Activated CD4-positive, alpha-beta T cell treated with anti-CD3 and anti-CD28 coated beads for 36 hours (primary cell): ENCODE data around the gene CDK5R2. TPM values are rescaled to one million over a fixed set of nuclear protein-coding genes. Genes with fewer than 3 reads are reported as not detected.

ENCODE experiments used
- ATAC-seq: fragments of 200-7000 bp; cut with Tn5 transposase; one replicate; pipeline ENCODE4 v1.10.0; 2021; ENCODE audit warnings: mild to moderate bottlenecking, moderate library complexity
- CTCF ChIA-PET: fragments of 350-600 bp; sonication (Branson Sonifier 250); formaldehyde crosslinking; loops from one replicate; lab custom pipeline; 2021; ENCODE audit warnings: antibody characterized with exemption; lab: Charles Lee
- POLR2A ChIA-PET: fragments of 350-600 bp; sonication (Branson Sonifier 250); formaldehyde crosslinking; loops from one replicate; lab custom pipeline; 2021; ENCODE audit warnings: antibody characterized with exemption, inconsistent platforms; lab: Charles Lee
- DNase-seq: peaks from one replicate; pipeline ENCODE4 v3.0.0-alpha.2; 2020
- H3K27ac Mint-ChIP-seq: one replicate; pipeline ENCODE4 v1.8.0; 2021; ENCODE audit warnings: mixed read lengths
- H3K27me3 Mint-ChIP-seq: one replicate; pipeline ENCODE4 v1.8.0; 2021; ENCODE audit warnings: mixed read lengths
- H3K36me3 Mint-ChIP-seq: one replicate; pipeline ENCODE4 v1.8.0; 2021; ENCODE audit warnings: low read depth, mixed read lengths
- H3K4me1 Mint-ChIP-seq: one replicate; pipeline ENCODE4 v1.8.0; 2021; ENCODE audit warnings: mixed read lengths
- H3K4me3 Mint-ChIP-seq: one replicate; pipeline ENCODE4 v1.8.0; 2021; ENCODE audit warnings: mild to moderate bottlenecking, moderate library complexity, mixed read lengths
- H3K9me3 Mint-ChIP-seq: one replicate; pipeline ENCODE4 v1.8.0; 2021; ENCODE audit warnings: low read depth, mixed read lengths
- intact Hi-C, 2 experiments: fragments of 100-400 bp; cut with DNase I in 1 of 2; cut with micrococcal nuclease in 1 of 2; formaldehyde crosslinking; loops; one replicate each; pipeline versions ENCODE4 v1.14.2 to v1.15.1; 2022 to 2024; cut with DNase I, micrococcal nuclease
- total RNA-seq, 2 experiments: library from RNA; stranded (reverse); gene quantifications; one replicate each; pipeline ENCODE4 v1.2.3, GENCODE V29; 2021

Gene CDK5R2
- total RNA-seq, 2 experiments from 2014 or later: not detected

- Mint-ChIP-seq H3K9me3 (no peaks in the 10 kb centered on the region), H3K27me3 (peaks cover 44% of the 10 kb centered on the region), H3K27ac (no peak overlapping the region), H3K4me1 (no peaks in the 10 kb centered on the region), H3K36me3 (no peaks in the 10 kb centered on the region), H3K4me3 (no peak overlapping the region)
- intact Hi-C loops: no loop called here
- DNase-seq (no peak), ATAC-seq (no peak)
- CTCF ChIA-PET: interaction anchor here (0.7 to 1.3 kb wide), 5 partner anchors 9 to 76 kb away, joined by 3 to 4 read pairs (median 3); no protein-coding TSS in a partner anchor
- POLR2A ChIA-PET: no interaction called here
These were observed 6.0 kb upstream of the CDK5R2 start for GRCh38 chr2:218953366-218953954.

- no peak overlapping the region for H3K4me3 Mint-ChIP-seq
- intact Hi-C loops: loop anchor here in 1 of 2 experiments (5.0 kb wide), 2 partner anchors 52 to 82 kb away; no protein-coding TSS in a partner anchor
- no peak overlapping the region for H3K27ac Mint-ChIP-seq
- CTCF ChIA-PET: no interaction called here
- no peaks in the 10 kb centered on the region for H3K9me3 Mint-ChIP-seq
- peaks cover 52% of the 10 kb centered on the region for H3K27me3 Mint-ChIP-seq
- H3K36me3 Mint-ChIP-seq: no peaks in the 10 kb centered on the region
- H3K4me1 Mint-ChIP-seq: peaks cover 2% of the 10 kb centered on the region
- DNase-seq (no peak), ATAC-seq (no peak)
- POLR2A ChIA-PET: no interaction called here
These were observed 4.7 kb upstream of the CDK5R2 start for GRCh38 chr2:218954541-218955300.

DNA sequence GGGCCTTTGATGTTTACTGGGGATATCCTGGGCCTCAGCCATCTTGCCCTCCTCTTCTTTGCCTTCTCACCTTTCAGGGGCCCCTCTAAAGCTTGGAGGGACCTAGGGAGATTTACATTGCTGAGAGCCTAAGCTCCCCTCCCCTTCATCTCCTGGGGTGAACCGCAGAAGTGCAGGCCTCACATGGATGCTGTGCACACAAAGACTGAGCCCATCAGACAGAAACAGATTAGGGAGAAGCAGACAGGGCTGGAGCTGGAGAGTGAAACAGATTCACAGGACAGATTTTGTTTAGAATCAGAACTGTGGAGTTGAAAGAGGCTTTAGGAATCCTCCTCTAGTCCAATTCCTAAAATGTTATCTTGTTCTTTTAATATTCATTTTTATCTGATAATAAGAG, 3.4 kb upstream of the CDK5R2 start:
- ATAC-seq: no peak
- peaks cover 7% of the 10 kb centered on the region for H3K4me1 Mint-ChIP-seq
- H3K4me3 Mint-ChIP-seq: no peak overlapping the region
- H3K9me3 Mint-ChIP-seq: no peaks in the 10 kb centered on the region
- H3K27me3 Mint-ChIP-seq: peaks cover 51% of the 10 kb centered on the region
- intact Hi-C loops: loop anchor here in 1 of 2 experiments (5.0 kb wide), 2 partner anchors 54 to 84 kb away; no protein-coding TSS in a partner anchor
- H3K36me3 Mint-ChIP-seq: no peaks in the 10 kb centered on the region
- ChIA-PET POLR2A (no interaction called here), CTCF (no interaction called here)
- H3K27ac Mint-ChIP-seq: no peak overlapping the region
- DNase-seq: no peak

DNA sequence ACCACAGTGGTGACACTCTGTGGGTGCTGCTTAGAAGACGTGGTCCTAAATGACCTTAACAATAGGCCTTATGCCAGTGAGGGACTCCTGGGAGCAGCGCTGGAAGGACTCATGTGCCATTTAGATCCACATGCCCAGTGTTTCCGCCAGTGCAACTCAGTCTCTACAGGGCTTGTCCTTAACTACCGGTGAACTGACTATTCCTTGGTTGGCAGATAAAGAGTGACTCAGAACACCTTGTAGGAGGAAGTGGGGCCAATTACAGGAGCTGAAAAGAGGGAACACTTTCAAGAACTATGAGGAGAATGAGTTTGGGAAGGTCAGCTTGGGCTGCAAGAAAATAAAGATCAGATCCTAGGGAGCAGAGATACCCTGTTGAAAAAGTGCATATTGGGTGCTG, 1.8 kb upstream of the CDK5R2 start:
- Mint-ChIP-seq H3K36me3 (no peaks in the 10 kb centered on the region), H3K27me3 (peaks cover 57% of the 10 kb centered on the region), H3K4me3 (no peak overlapping the region), H3K9me3 (no peaks in the 10 kb centered on the region), H3K4me1 (peaks cover 11% of the 10 kb centered on the region), H3K27ac (no peak overlapping the region)
- CTCF ChIA-PET: interaction anchor here (0.6 to 3.3 kb wide), 6 partner anchors 22 to 82 kb away, joined by 3 to 17 read pairs (median 4); no protein-coding TSS in a partner anchor
- ATAC-seq: no peak
- POLR2A ChIA-PET: no interaction called here
- intact Hi-C loops: loop anchor here in 1 of 2 experiments (5.0 kb wide), 2 partner anchors 55 to 85 kb away; no protein-coding TSS in a partner anchor
- no peak for DNase-seq

DNA sequence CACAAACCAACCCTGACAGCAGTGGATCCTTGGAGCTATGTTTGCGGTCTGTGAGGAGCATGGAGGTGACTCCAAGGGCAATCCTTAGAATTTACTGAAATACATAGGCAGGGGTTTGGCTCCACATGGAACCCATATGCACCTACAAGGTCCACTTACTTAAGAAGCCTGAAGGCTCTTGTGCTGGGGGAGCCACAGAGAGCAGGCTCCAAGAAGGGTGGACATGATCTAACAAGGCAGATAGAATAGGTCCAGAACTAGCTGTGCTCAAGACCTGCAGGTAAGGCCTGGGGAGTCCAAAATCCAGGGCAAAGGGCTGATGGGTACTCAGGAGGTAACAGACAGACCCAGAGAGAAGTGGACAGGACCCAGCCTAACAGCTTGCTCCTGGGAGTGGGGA, 1.2 kb upstream of the CDK5R2 start:
- CTCF ChIA-PET: interaction anchor here (0.9 to 3.3 kb wide), 4 partner anchors 8 to 83 kb away, joined by 3 to 17 read pairs (median 6); no protein-coding TSS in a partner anchor
- intact Hi-C loops: loop anchor here in 1 of 2 experiments (5.0 kb wide), 2 partner anchors 56 to 86 kb away; no protein-coding TSS in a partner anchor
- POLR2A ChIA-PET: no interaction called here

DNA sequence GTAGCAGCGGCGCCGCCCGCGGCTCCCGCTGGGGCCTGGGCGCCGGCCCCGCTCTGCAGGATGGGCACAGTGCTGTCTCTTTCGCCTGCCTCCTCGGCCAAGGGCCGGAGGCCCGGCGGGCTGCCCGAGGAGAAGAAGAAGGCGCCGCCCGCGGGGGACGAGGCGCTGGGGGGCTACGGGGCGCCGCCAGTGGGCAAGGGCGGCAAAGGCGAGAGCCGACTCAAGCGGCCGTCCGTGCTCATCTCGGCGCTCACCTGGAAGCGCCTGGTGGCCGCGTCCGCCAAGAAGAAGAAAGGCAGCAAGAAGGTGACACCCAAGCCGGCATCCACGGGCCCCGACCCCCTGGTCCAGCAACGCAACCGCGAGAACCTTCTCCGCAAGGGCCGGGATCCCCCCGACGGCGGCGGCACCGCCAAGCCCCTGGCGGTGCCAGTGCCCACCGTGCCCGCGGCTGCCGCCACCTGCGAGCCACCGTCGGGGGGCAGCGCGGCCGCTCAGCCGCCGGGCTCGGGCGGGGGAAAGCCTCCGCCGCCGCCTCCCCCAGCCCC, 369 bp downstream of the CDK5R2 start:
- Mint-ChIP-seq H3K27me3 (peaks cover 73% of the 10 kb centered on the region), H3K4me1 (peaks cover 11% of the 10 kb centered on the region), H3K9me3 (no peaks in the 10 kb centered on the region), H3K27ac (no peak overlapping the region), H3K4me3 (no peak overlapping the region), H3K36me3 (no peaks in the 10 kb centered on the region)
- POLR2A ChIA-PET: no interaction called here
- intact Hi-C loops: loop anchor here (1.0 to 5.0 kb wide), 5 partner anchors 20 to 347 kb away; partner anchors contain the start of gene PTPRN (in 1 of the 2)
- CTCF ChIA-PET: interaction anchor here (0.8 to 3.3 kb wide), 4 partner anchors 20 to 61 kb away, joined by 3 to 17 read pairs (median 6); no protein-coding TSS in a partner anchor
- ATAC-seq (no peak), DNase-seq (no peak)

More for the DNA sequence above, 1.2 kb upstream of the CDK5R2 start:
- no peak for DNase-seq
- no peak for ATAC-seq
- Mint-ChIP-seq H3K4me1 (peaks cover 11% of the 10 kb centered on the region), H3K9me3 (no peaks in the 10 kb centered on the region), H3K4me3 (no peak overlapping the region), H3K36me3 (no peaks in the 10 kb centered on the region), H3K27me3 (peaks cover 61% of the 10 kb centered on the region), H3K27ac (no peak overlapping the region)

DNA sequence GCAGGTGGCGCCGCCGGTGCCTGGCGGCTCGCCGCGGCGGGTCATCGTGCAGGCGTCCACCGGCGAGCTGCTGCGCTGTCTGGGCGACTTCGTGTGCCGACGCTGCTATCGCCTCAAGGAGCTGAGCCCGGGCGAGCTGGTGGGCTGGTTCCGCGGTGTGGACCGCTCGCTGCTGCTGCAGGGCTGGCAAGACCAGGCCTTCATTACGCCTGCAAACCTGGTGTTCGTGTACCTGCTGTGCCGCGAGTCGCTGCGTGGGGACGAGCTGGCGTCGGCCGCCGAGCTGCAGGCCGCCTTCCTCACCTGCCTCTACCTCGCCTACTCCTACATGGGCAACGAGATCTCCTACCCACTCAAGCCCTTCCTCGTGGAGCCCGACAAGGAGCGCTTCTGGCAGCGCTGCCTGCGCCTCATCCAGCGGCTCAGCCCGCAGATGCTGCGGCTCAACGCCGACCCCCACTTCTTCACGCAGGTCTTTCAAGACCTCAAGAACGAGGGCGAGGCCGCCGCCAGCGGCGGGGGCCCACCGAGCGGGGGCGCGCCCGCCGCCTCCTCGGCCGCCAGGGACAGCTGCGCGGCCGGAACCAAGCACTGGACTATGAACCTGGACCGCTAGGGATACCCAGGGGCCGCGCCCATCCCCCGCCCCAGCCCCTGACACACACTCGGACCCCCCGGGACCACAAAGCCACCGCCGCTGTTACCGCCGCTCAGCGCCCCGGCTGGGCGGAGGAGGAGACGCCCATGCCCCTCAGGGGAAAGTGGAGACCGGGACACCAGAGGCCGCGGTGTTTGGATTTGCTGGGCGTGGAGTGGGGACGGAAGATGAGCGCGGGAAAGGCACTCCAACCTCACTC, 1.1 kb downstream of the CDK5R2 start:
- intact Hi-C loops: loop anchor here in 1 of 2 experiments (5.0 kb wide), 1 partner anchor 347 kb away; the partner anchor contains the start of gene PTPRN
- ATAC-seq (no peak), DNase-seq (no peak)
- Mint-ChIP-seq H3K36me3 (no peaks in the 10 kb centered on the region), H3K27ac (no peak overlapping the region), H3K4me3 (no peak overlapping the region), H3K9me3 (no peaks in the 10 kb centered on the region), H3K27me3 (peaks cover 70% of the 10 kb centered on the region), H3K4me1 (peaks cover 11% of the 10 kb centered on the region)
- ChIA-PET CTCF (interaction anchor here (1.7 to 1.8 kb wide), 2 partner anchors 15 to 19 kb away, joined by 4 to 8 read pairs; no protein-coding TSS in a partner anchor), POLR2A (no interaction called here)

GRCh38 chr2:218961229-218961628, 1.8 kb downstream of the CDK5R2 start:
- Mint-ChIP-seq H3K4me3 (no peak overlapping the region), H3K27me3 (peaks cover 71% of the 10 kb centered on the region), H3K4me1 (peaks cover 11% of the 10 kb centered on the region), H3K27ac (no peak overlapping the region), H3K36me3 (no peaks in the 10 kb centered on the region), H3K9me3 (no peaks in the 10 kb centered on the region)
- CTCF ChIA-PET: interaction anchor here (0.8 to 1.8 kb wide), 3 partner anchors 14 to 96 kb away, joined by 3 to 8 read pairs (median 4); no protein-coding TSS in a partner anchor
- ATAC-seq (no peak), DNase-seq (no peak)
- POLR2A ChIA-PET: no interaction called here
- intact Hi-C loops: loop anchor here in 1 of 2 experiments (5.0 kb wide), 1 partner anchor 346 kb away; the partner anchor contains the start of gene PTPRN

DNA sequence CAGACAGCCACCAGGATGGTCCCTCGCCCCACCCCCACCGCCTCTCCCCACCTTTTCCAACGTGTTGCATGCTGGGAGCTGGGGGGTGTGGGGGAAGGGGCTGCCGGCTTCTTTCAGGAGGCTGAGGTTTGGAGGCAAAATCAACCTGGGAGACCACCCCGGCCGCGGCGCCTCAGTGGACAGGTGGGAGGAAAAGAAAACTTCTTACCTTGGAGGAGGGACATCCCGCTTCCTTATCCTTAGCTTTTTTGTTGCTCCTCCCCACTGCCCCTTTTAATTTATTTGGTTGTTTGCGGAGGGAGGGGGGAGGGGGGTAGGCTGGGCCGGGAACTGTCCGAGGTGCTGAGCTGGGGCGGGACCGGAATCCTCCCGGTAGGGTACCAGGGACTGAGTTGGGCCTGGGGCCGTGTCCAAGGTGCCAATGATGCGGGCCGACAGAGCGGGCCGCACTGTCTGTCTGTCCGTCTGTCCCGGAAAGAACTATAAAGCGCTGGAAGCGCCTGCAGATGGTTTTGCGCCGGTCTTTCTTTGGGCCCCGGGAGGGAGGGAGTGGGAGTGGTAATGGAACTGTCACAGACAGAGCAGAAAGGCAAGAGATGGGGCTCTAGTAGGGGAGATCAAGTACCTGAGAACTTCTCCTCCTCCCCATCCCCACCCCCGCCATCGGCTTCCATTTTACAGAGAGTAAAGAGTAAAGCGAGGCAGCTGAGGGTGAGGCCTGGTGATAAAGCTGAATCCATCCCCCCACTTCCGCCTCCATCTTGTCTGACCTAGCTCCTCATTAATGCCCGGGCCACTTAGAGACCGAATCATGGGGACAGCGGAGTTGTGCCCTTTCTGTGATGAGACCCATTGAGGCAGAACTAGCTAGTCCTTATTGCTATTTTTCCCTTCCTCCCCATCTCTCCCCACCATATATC, 2.4 kb downstream of the CDK5R2 start:
- Mint-ChIP-seq H3K36me3 (no peaks in the 10 kb centered on the region), H3K27me3 (peaks cover 70% of the 10 kb centered on the region), H3K4me1 (peaks cover 11% of the 10 kb centered on the region), H3K9me3 (no peaks in the 10 kb centered on the region), H3K27ac (no peak overlapping the region), H3K4me3 (no peak overlapping the region)
- no peak for ATAC-seq
- intact Hi-C loops: loop anchor here in 1 of 2 experiments (2.0 to 5.0 kb wide), 2 partner anchors 35 to 345 kb away; partner anchors contain the start of gene PTPRN
- CTCF ChIA-PET: interaction anchor here (0.6 to 1.8 kb wide), 6 partner anchors 14 to 96 kb away, joined by 3 to 8 read pairs (median 4); no protein-coding TSS in a partner anchor
- POLR2A ChIA-PET: interaction anchor here (0.6 kb wide), 1 partner anchor 93 kb away, joined by 3 read pairs; no protein-coding TSS in a partner anchor
- DNase-seq: peak; percentile 51
